Neural progenitor cell (in vitro differentiated cells): ENCODE measurements around the gene KLF6.

Experiments used
- EZH2 ChIP-seq: fragments of 200-600 bp; sonication (generic); IDR thresholded peaks from 2 replicates; pipeline ENCODE4 v1.6.1; 2017; ENCODE audit warnings: antibody characterized with exemption, mild to moderate bottlenecking, moderate library complexity
- TF ChIP-seq, protein P1 (sequence below): fragments of 200-600 bp; sonication (generic); IDR thresholded peaks from 2 replicates; pipeline ENCODE4 v1.5.1; 2017; ENCODE audit warnings: antibody characterized with exemption, mild to moderate bottlenecking

DNA sequence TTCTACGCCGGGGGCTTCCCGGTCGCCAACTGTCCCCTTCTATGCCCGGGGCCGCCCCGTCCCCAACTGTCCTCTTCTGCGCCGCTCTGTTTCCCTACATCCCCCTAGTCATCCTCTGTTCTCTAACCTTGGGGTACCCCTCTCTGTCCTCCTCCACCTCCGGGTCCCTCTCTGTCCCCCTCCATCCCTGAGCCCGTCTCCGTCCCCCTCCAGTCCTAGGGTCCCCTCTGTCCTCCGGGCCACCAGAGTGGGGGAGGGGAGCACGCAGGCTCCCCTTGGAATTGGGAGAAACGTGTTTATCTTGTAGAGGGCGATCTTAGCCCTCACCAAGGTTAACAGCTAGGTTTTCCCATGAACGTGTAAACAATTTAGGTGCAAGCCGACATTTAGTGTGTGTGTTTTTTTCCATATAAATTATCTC lies 852 bp upstream of the KLF6 start:
- TF ChIP-seq, protein P1, sequence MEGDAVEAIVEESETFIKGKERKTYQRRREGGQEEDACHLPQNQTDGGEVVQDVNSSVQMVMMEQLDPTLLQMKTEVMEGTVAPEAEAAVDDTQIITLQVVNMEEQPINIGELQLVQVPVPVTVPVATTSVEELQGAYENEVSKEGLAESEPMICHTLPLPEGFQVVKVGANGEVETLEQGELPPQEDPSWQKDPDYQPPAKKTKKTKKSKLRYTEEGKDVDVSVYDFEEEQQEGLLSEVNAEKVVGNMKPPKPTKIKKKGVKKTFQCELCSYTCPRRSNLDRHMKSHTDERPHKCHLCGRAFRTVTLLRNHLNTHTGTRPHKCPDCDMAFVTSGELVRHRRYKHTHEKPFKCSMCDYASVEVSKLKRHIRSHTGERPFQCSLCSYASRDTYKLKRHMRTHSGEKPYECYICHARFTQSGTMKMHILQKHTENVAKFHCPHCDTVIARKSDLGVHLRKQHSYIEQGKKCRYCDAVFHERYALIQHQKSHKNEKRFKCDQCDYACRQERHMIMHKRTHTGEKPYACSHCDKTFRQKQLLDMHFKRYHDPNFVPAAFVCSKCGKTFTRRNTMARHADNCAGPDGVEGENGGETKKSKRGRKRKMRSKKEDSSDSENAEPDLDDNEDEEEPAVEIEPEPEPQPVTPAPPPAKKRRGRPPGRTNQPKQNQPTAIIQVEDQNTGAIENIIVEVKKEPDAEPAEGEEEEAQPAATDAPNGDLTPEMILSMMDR, result no peak
- no peak for TF ChIP-seq EZH2
